ENCODE measurements around the gene LRMDA. TPM values are rescaled to one million over a fixed set of nuclear protein-coding genes. Genes with fewer than 3 reads are reported as not detected.

The LRMDA gene
- total RNA-seq, 4 donors from 2014 or later, result 0.76 to 6.4 (median 1.3) TPM

- H3K4me3 ChIP-seq (ENCODE audit: low read depth, poor library complexity, severe bottlenecking), result no peak overlapping the region
- intact Hi-C loops (cut with DNase I; ENCODE audit: low total_unique reads), result no loop called here
- no peak for DNase-seq (ENCODE audit: low spot score in 2 of 2)
- TF ChIP-seq POLR2A (IDR thresholded peaks at IDR 0.05), result no peak
- TF ChIP-seq, protein P1, sequence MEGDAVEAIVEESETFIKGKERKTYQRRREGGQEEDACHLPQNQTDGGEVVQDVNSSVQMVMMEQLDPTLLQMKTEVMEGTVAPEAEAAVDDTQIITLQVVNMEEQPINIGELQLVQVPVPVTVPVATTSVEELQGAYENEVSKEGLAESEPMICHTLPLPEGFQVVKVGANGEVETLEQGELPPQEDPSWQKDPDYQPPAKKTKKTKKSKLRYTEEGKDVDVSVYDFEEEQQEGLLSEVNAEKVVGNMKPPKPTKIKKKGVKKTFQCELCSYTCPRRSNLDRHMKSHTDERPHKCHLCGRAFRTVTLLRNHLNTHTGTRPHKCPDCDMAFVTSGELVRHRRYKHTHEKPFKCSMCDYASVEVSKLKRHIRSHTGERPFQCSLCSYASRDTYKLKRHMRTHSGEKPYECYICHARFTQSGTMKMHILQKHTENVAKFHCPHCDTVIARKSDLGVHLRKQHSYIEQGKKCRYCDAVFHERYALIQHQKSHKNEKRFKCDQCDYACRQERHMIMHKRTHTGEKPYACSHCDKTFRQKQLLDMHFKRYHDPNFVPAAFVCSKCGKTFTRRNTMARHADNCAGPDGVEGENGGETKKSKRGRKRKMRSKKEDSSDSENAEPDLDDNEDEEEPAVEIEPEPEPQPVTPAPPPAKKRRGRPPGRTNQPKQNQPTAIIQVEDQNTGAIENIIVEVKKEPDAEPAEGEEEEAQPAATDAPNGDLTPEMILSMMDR (IDR thresholded peaks at IDR 0.05), result no peak
- WGBS, 2 donors, result 49 to 62% methylated on average over 11 of the region's 11 CpGs
These were observed 684.2 kb downstream of the LRMDA start for GRCh38 chr10:76115471-76116155.

DNA sequence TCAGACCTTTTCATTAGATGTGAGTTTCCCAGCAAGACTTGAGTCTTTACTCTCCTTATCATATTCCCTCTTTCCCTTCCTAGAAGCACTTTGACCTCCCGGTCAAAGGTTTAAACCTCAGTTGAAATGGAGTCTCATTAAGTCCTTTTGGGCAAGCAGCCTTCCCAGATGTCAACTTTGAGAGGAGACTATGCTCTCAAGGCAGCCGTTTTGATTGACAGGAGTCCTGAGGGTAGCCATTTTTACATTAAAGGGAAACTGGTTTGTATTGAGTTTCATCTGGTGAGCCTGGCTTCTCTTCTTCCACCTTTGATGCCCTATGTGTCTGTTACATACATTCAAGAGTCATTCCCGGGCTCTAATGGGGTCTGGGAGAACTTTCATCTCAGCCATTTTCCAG lies 685.1 kb downstream of the LRMDA start:
- 65 to 80% methylated on average over 3 of the region's 3 CpGs for WGBS, 2 donors
- no peak for DNase-seq (ENCODE audit: low spot score in 2 of 2)
- TF ChIP-seq, protein P1 (IDR thresholded peaks at IDR 0.05), result no peak
- no peak for TF ChIP-seq POLR2A (IDR thresholded peaks at IDR 0.05)
- intact Hi-C loops (cut with DNase I; ENCODE audit: low total_unique reads), result no loop called here
- H3K4me3 ChIP-seq (ENCODE audit: low read depth, poor library complexity, severe bottlenecking), result no peak overlapping the region

DNA sequence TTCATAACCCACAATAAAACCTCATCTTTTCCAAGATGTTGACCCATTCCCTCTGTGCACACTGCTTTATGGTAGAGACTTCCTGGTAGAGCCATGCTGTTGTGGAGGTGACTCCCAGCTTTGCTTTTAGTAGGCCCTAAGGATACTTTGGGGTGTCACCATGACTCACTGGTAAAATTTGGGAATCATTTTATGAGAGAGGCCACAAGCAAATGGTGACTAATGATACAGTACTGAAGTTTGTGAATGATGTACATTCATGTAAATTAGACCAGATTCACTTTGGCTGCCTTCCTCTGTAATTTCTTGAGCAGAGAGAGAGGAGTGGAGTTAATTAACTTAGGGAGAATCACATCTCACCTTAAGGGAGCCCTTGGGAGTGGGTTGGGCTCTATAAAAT lies 686.5 kb downstream of the LRMDA start:
- TF ChIP-seq, protein P1 (IDR thresholded peaks at IDR 0.05), result no peak
- no peak for TF ChIP-seq POLR2A (IDR thresholded peaks at IDR 0.05)

GRCh38 chr10:76119036-76119435 lies 687.6 kb downstream of the LRMDA start:
- TF ChIP-seq, protein P1 (IDR thresholded peaks at IDR 0.05), result no peak
- no peak for TF ChIP-seq POLR2A (IDR thresholded peaks at IDR 0.05)
- WGBS, 2 donors, result 87 to 89% methylated on average over 2 of the region's 2 CpGs
- intact Hi-C loops (cut with DNase I; ENCODE audit: low total_unique reads), result no loop called here
- H3K4me3 ChIP-seq (ENCODE audit: low read depth, poor library complexity, severe bottlenecking), result no peak overlapping the region
- no peak for DNase-seq (ENCODE audit: low spot score in 2 of 2)

More for the DNA sequence above, 686.5 kb downstream of the LRMDA start:
- intact Hi-C loops (cut with DNase I; ENCODE audit: low total_unique reads), result no loop called here
- H3K4me3 ChIP-seq (ENCODE audit: low read depth, poor library complexity, severe bottlenecking), result no peak overlapping the region
- no peak for DNase-seq (ENCODE audit: low spot score in 2 of 2)

DNA sequence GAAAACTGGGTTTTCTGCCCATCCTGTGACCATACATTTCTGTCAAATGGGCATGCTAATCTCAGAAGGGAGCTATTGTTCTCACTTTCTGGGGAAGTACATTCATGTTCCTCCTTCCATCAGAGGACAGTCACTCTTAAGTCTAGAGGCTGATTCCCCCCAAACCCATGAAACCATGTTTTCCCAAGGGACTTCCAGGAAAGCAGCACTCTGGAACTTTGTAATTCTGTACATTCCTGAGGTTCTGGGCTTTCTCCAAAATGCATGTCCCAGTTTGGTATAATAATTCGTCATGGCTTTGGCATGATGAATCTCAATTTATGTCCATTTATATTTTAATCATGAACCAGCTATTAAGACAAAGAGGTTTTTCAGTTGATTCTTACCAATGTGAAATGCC lies 688.1 kb downstream of the LRMDA start:
- intact Hi-C loops (cut with DNase I; ENCODE audit: low total_unique reads), result no loop called here
- WGBS, 2 donors, result 33 to 58% methylated on average over 1 of the region's 1 CpG
- DNase-seq (ENCODE audit: low spot score in 2 of 2), result no peak
- TF ChIP-seq POLR2A (IDR thresholded peaks at IDR 0.05), result no peak
- TF ChIP-seq, protein P1 (IDR thresholded peaks at IDR 0.05), result no peak
- H3K4me3 ChIP-seq (ENCODE audit: low read depth, poor library complexity, severe bottlenecking), result no peak overlapping the region

DNA sequence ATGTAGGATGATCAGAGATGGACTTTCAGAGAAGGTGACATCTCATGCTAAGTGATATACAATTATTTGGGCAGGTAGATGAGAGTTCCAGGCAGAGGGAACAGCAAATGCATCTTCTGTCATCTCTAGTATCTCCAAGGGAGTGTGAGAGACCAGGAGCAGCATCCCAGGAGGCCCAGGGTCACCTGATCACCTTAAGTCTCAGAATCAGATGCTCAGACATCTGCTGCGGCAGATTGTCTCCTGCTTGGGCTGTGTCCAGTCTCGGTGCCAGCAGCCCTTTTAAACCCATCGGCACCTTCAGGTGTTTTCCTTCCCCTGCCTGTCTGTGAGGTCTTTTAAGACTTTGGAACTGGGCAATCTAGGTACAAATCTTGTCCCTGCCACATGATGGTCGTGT lies 690.6 kb downstream of the LRMDA start:
- TF ChIP-seq POLR2A (IDR thresholded peaks at IDR 0.05), result no peak
- TF ChIP-seq, protein P1 (IDR thresholded peaks at IDR 0.05), result no peak
- H3K4me3 ChIP-seq (ENCODE audit: low read depth, poor library complexity, severe bottlenecking), result no peak overlapping the region
- no peak for DNase-seq (ENCODE audit: low spot score in 2 of 2)
- 91 to 93% methylated on average over 4 of the region's 4 CpGs for WGBS, 2 donors
- intact Hi-C loops (cut with DNase I; ENCODE audit: low total_unique reads), result no loop called here
